ENCODE results near the gene DRG2.

Gene DRG2

DNA sequence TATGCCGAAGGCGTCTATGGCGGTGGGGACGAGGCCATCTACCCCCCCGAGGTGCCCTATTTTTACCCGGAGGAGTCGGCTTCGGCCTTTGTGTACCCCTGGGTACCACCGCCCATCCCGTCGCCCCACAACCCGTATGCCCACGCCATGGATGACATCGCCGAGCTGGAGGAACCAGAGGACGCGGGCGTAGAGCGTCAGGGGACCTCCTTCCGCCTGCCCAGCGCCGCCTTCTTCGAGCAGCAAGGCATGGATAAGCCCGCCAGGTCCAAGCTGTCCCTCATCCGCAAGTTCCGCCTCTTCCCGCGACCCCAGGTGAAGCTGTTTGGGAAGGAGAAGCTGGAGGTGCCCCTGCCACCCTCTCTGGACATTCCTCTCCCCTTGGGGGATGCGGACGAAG lies 32.2 kb downstream of the DRG2 start:
- TF ChIP-seq, protein P1, sequence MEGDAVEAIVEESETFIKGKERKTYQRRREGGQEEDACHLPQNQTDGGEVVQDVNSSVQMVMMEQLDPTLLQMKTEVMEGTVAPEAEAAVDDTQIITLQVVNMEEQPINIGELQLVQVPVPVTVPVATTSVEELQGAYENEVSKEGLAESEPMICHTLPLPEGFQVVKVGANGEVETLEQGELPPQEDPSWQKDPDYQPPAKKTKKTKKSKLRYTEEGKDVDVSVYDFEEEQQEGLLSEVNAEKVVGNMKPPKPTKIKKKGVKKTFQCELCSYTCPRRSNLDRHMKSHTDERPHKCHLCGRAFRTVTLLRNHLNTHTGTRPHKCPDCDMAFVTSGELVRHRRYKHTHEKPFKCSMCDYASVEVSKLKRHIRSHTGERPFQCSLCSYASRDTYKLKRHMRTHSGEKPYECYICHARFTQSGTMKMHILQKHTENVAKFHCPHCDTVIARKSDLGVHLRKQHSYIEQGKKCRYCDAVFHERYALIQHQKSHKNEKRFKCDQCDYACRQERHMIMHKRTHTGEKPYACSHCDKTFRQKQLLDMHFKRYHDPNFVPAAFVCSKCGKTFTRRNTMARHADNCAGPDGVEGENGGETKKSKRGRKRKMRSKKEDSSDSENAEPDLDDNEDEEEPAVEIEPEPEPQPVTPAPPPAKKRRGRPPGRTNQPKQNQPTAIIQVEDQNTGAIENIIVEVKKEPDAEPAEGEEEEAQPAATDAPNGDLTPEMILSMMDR (IDR thresholded peaks at IDR 0.05): no peak

DNA sequence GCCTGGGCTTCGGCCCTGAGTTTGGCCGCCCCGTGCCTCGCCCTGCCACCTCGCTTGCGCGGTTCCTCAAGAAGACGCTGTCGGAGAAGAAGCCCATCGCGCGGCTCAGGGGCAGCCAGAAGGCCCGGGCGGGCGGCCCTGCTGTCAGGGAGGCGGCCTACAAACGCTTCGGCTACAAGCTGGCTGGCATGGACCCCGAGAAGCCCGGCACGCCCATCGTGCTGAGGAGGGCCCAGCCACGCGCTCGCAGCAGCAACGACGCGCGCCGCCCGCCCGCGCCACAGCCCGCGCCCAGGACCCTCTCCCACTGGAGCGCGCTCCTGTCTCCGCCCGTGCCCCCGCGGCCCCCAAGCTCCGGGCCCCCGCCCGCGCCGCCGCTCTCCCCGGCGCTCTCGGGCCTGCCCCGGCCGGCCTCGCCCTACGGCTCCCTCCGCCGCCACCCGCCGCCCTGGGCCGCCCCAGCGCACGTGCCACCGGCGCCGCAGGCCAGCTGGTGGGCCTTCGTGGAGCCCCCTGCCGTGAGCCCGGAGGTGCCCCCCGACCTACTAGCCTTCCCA lies 32.8 kb downstream of the DRG2 start:
- TF ChIP-seq, protein P1 (IDR thresholded peaks at IDR 0.05): no peak

DNA sequence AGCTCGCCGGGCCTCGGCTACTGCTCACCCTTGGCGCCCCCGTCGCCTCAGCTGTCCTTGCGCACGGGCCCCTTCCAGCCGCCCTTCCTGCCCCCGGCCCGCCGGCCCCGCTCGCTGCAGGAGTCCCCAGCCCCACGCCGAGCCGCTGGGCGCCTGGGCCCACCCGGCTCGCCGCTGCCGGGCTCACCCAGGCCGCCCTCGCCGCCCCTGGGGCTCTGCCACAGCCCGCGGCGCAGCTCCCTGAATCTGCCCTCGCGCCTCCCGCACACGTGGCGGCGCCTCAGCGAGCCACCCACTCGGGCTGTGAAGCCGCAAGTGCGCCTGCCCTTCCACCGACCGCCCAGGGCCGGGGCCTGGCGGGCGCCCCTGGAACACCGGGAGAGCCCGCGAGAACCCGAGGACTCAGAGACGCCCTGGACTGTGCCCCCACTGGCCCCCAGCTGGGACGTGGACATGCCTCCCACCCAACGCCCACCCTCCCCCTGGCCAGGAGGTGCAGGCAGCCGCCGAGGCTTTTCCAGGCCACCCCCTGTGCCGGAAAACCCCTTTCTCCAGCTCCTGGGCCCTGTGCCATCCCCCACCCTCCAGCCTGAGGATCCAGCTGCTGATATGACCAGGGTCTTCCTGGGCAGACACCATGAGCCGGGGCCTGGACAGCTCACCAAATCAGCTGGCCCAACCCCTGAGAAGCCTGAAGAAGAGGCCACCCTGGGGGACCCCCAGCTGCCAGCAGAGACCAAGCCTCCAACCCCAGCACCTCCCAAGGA lies 33.6 kb downstream of the DRG2 start:
- TF ChIP-seq, protein P1 (IDR thresholded peaks at IDR 0.05): no peak

DNA sequence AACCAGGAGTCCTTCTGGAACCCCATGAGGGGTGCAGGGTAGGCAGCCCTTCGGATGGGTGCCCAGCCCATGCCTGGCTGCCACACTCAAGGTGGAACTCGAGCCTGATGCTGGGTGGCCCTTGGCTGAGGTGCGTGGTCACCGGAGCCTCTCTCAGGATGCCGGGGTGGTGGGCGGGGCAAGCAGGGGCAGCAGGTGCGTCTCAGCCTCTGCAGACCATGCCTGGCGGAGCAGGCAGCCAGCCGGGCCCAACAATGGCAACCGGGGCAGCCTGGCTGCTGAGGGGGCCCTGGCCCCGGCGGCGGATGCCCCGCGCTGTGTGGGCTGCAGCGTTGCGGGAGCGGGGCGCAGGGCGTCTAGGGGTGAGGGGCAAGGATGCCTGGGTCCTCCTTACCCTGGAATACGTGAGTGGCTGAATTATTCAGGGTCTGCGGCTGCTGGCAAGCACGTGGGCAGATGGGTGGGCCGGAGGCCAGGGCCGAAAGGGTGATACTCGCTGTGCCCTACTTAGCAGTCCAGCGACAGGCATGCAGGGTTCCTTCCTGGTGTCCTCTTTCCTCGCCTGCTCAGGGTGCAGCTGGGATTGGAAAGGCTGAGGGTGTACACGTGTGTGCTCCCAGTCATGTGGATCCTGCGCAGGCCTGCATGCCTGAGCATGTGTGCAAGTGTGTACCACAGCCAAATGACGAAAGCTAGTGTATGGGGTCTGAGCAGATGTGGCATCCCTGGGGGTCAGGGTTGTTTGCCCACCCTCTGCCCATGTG lies 35.4 kb downstream of the DRG2 start:
- TF ChIP-seq, protein P1 (IDR thresholded peaks at IDR 0.05): no peak

DNA sequence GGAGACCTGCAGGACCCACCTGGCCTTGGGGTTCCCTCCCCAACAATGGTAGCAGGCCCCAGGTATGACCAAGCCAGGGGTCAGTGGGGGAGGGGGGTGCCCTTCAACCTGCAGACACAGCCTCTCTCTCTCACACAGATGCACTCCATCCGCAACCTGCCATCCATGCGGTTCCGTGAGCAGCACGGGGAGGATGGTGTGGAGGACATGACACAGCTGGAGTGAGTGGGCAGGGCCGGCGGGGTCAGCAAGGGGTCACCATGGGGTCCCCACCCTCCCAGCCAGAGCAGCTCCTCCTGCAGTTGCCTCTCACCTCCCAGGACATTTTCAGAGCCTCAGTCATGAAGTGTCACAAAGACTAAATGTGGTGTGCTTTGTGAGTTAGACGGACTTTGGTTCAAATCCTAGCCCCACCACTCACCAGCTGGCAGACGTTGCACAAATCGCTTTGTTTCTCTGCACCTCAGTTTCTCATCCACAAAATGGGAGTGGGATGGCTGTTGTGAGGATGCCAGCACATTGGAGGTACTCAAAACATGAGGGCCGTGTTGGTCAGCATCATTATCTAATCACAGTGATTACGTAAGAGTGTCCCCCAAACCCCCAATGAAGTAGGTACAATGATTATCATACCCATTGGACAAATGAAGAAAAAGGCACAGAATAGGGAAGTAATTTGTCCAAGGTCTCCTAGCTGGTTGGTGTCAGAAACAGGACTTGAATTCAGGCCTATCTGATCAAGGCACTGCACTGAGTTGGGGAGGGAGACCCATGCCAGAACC lies 36.8 kb downstream of the DRG2 start:
- TF ChIP-seq, protein P1 (IDR thresholded peaks at IDR 0.05): no peak

DNA sequence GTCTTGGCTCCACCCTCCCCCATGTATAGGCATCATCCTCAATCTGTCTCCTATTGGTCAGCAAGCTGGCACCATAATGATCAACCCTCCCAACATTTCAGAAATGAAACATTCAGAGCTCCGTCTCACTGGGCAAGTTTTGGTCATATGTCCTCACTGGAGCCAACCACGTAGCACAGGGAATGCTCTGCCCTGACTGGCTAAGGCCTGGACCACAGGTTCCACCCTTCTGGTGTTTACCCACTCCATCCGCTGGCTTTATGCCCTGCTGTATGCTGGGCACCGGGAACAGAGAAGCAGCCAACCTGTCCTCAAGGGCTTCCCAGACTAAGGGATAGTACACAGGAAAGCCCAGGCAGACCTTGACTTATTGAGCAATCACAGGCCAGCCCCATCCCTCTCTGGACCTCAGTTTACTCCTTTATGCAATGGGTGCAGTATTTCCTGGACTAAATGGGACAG lies 41.3 kb downstream of the DRG2 start:
- TF ChIP-seq, protein P1 (IDR thresholded peaks at IDR 0.05): no peak

DNA sequence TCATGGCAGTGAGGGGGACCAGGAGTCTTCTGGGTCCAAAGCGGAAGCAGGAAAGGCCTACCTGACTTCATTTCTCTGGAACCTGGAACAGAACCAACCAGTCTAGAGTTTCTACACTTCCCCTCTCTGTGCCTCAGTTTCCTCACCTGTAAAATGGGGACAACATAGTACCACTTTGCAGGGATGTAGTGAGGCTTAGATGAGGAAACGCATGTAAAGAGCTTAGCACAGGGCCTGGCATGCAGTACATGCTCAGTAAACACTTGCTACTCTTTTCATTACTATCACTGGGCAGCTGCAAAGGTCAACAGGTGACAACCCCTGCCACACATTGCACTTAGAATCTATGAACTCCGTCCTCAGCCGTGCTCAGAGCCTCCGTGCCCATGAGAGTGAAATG lies 45.0 kb downstream of the DRG2 start:
- TF ChIP-seq, protein P1 (IDR thresholded peaks at IDR 0.05): no peak
